HEK293 (cell line): ENCODE results near the gene BLOC1S6.

ENCODE experiments used
- CTCF ChIA-PET: fragments of 350-600 bp; formaldehyde crosslinking; extraction: SDS; loops from one replicate; lab custom pipeline; 2021; ENCODE audit warnings: antibody characterized with exemption; lab: Yijun Ruan, JAX
- POLR2A ChIA-PET: fragments of 300-600 bp; formaldehyde crosslinking; extraction: SDS; loops from one replicate; lab custom pipeline; 2020; ENCODE audit warnings: antibody characterized with exemption, inconsistent platforms; lab: Yijun Ruan, JAX
- H3K27ac ChIP-seq: fragments of 200-500 bp; sonication (Bioruptor generic); 2 replicates; pipeline ENCODE4 v1.5.1; 2014; ENCODE audit warnings: low read depth, low read length, control low read depth, inconsistent platforms; ENCODE audit errors: extremely low read depth
- H3K36me3 ChIP-seq, 2 experiments: fragments of 200-500 bp in 1 of 2; sonication (Bioruptor generic) in 1 of 2; 1 replicate in 1 of 2; 2 replicates in 1 of 2; pipeline ENCODE4 v1.5.1; 2014 to 2017; ENCODE audit warnings: inconsistent platforms in 2 of 2, low read length in 2 of 2; ENCODE audit not compliant: control insufficient read depth in 2 of 2, insufficient read depth in 1 of 2
- H3K4me1 ChIP-seq: fragments of 200-500 bp; sonication (Bioruptor generic); 2 replicates; pipeline ENCODE4 v1.5.1; 2014; ENCODE audit warnings: mild to moderate bottlenecking, low read length, inconsistent platforms; ENCODE audit not compliant: control insufficient read depth, insufficient read depth
- H3K4me3 ChIP-seq: 2 replicates; pipeline ENCODE4 v1.5.1; 2011; ENCODE audit warnings: low read depth, mild to moderate bottlenecking, control low read depth, low read length, moderate library complexity
- H3K9me3 ChIP-seq: fragments of 200-500 bp; sonication (Bioruptor generic); 2 replicates; pipeline ENCODE4 v1.5.1; 2014; ENCODE audit warnings: low read depth, low read length, inconsistent platforms; ENCODE audit not compliant: control insufficient read depth, insufficient read depth
- ELK4 ChIP-seq: IDR thresholded peaks from 2 replicates; pipeline ENCODE4 v1.6.1; 2011; ENCODE audit warnings: mild to moderate bottlenecking, low read depth, low read length, borderline replicate concordance
- GFI1B ChIP-seq: fragments of 450-650 bp; formaldehyde crosslinking; IDR thresholded peaks from 2 replicates; pipeline ENCODE4 v1.5.1; 2016; ENCODE audit warnings: missing biosample characterization, missing genetic modification characterization
- REPIN1 ChIP-seq: fragments of 450-650 bp; formaldehyde crosslinking; IDR thresholded peaks from 2 replicates; pipeline ENCODE4 v1.5.1; 2017; ENCODE audit warnings: missing biosample characterization, missing genetic modification characterization, low read depth
- SCRT2 ChIP-seq: fragments of 450-650 bp; formaldehyde crosslinking; IDR thresholded peaks from 2 replicates; pipeline ENCODE4 v1.5.1; 2016; ENCODE audit warnings: missing biosample characterization, missing genetic modification characterization
- SETDB1 ChIP-seq: IDR thresholded peaks from one replicate; pipeline ENCODE4 v1.6.1; 2017; ENCODE audit warnings: mild to moderate bottlenecking, low read length, moderate library complexity, mixed read lengths; ENCODE audit not compliant: insufficient read length
- ZBTB7A ChIP-seq: fragments of 450-650 bp; formaldehyde crosslinking; IDR thresholded peaks from 2 replicates; pipeline ENCODE4 v1.5.1; 2016; ENCODE audit warnings: low read depth, missing biosample characterization, missing genetic modification characterization
- ZBTB8A ChIP-seq: fragments of 450-650 bp; formaldehyde crosslinking; IDR thresholded peaks from 2 replicates; pipeline ENCODE4 v1.5.1; 2016; ENCODE audit warnings: missing biosample characterization, missing genetic modification characterization
- ZFHX2 ChIP-seq: fragments of 450-650 bp; formaldehyde crosslinking; conservative IDR thresholded peaks from 2 replicates; pipeline ENCODE4 v1.5.1; 2016; ENCODE audit warnings: missing biosample characterization, missing genetic modification characterization
- ZFP3 ChIP-seq: fragments of 450-650 bp; formaldehyde crosslinking; IDR thresholded peaks from 2 replicates; pipeline ENCODE4 v1.5.1; 2016; ENCODE audit warnings: low read depth, missing biosample characterization, missing genetic modification characterization
- ZFP41 ChIP-seq: fragments of 450-650 bp; formaldehyde crosslinking; IDR thresholded peaks from 2 replicates; pipeline ENCODE4 v1.5.1; 2016; ENCODE audit warnings: missing biosample characterization, missing genetic modification characterization, borderline replicate concordance
- ZFP69B ChIP-seq: fragments of 450-650 bp; formaldehyde crosslinking; IDR thresholded peaks from 2 replicates; pipeline ENCODE4 v1.5.1; 2016; ENCODE audit warnings: missing biosample characterization, missing genetic modification characterization
- ZNF121 ChIP-seq: fragments of 450-650 bp; formaldehyde crosslinking; IDR thresholded peaks from 2 replicates; pipeline ENCODE4 v1.5.1; 2016; ENCODE audit warnings: missing biosample characterization, missing genetic modification characterization
- ZNF16 ChIP-seq: fragments of 450-650 bp; formaldehyde crosslinking; IDR thresholded peaks from 2 replicates; pipeline ENCODE4 v1.5.1; 2016; ENCODE audit warnings: low read depth, missing biosample characterization, missing genetic modification characterization
- ZNF24 ChIP-seq: fragments of 450-650 bp; formaldehyde crosslinking; IDR thresholded peaks from 2 replicates; pipeline ENCODE4 v1.5.1; 2016; ENCODE audit warnings: missing biosample characterization, missing genetic modification characterization
- ZNF26 ChIP-seq: fragments of 450-650 bp; formaldehyde crosslinking; IDR thresholded peaks from 2 replicates; pipeline ENCODE4 v1.5.1; 2016; ENCODE audit warnings: missing biosample characterization, missing genetic modification characterization
- ZNF274 ChIP-seq, 2 experiments: fragments of 200-500 bp in 1 of 2; fragments of 450-650 bp in 1 of 2; sonication (Bioruptor generic) in 1 of 2; formaldehyde crosslinking in 1 of 2; IDR thresholded peaks; 2 replicates each; pipeline versions ENCODE4 v1.5.1 to v1.6.1; 2014 to 2016; ENCODE audit warnings: borderline replicate concordance in 1 of 2, inconsistent platforms in 1 of 2, low read length in 1 of 2, missing biosample characterization in 1 of 2, missing genetic modification characterization in 1 of 2
- ZNF311 ChIP-seq: fragments of 450-650 bp; formaldehyde crosslinking; IDR thresholded peaks from 2 replicates; pipeline ENCODE4 v1.5.1; 2017; ENCODE audit warnings: missing biosample characterization, missing genetic modification characterization, borderline replicate concordance
- ZNF366 ChIP-seq: fragments of 450-650 bp; formaldehyde crosslinking; conservative IDR thresholded peaks from 2 replicates; pipeline ENCODE4 v1.5.1; 2016; ENCODE audit warnings: missing biosample characterization, missing genetic modification characterization
- ZNF449 ChIP-seq: fragments of 450-650 bp; formaldehyde crosslinking; IDR thresholded peaks from 2 replicates; pipeline ENCODE4 v1.5.1; 2017; ENCODE audit warnings: missing biosample characterization, mild to moderate bottlenecking, missing genetic modification characterization, moderate library complexity
- ZNF514 ChIP-seq: fragments of 450-650 bp; formaldehyde crosslinking; IDR thresholded peaks from 2 replicates; pipeline ENCODE4 v1.5.1; 2016; ENCODE audit warnings: missing biosample characterization, missing genetic modification characterization
- ZNF561 ChIP-seq: fragments of 450-650 bp; IDR thresholded peaks from 2 replicates; pipeline ENCODE4 v1.5.1; 2018; ENCODE audit warnings: missing biosample characterization, missing genetic modification characterization, borderline replicate concordance
- ZNF654 ChIP-seq: fragments of 450-650 bp; formaldehyde crosslinking; IDR thresholded peaks from 2 replicates; pipeline ENCODE4 v1.5.1; 2016; ENCODE audit warnings: low read depth, missing biosample characterization, missing genetic modification characterization
- ZSCAN16 ChIP-seq: fragments of 450-650 bp; formaldehyde crosslinking; IDR thresholded peaks from 2 replicates; pipeline ENCODE4 v1.5.1; 2016; ENCODE audit warnings: missing biosample characterization, missing genetic modification characterization
- TF ChIP-seq, protein P1 (sequence below): fragments of 450-650 bp; formaldehyde crosslinking; IDR thresholded peaks from 2 replicates; pipeline ENCODE4 v1.5.1; 2016; ENCODE audit warnings: missing biosample characterization, missing genetic modification characterization
- TF ChIP-seq, protein P2 (sequence below): fragments of 450-650 bp; formaldehyde crosslinking; IDR thresholded peaks from 2 replicates; pipeline ENCODE4 v1.5.1; 2016; ENCODE audit warnings: missing biosample characterization, missing genetic modification characterization
- TF ChIP-seq, protein P3 (sequence below): fragments of 450-650 bp; formaldehyde crosslinking; IDR thresholded peaks from 2 replicates; pipeline ENCODE4 v1.5.1; 2017; ENCODE audit warnings: missing biosample characterization, missing genetic modification characterization

Gene BLOC1S6

GRCh38 chr15:45611305-45611704 is 24.1 kb downstream of the BLOC1S6 start (continued):
- TF ChIP-seq, protein P1, sequence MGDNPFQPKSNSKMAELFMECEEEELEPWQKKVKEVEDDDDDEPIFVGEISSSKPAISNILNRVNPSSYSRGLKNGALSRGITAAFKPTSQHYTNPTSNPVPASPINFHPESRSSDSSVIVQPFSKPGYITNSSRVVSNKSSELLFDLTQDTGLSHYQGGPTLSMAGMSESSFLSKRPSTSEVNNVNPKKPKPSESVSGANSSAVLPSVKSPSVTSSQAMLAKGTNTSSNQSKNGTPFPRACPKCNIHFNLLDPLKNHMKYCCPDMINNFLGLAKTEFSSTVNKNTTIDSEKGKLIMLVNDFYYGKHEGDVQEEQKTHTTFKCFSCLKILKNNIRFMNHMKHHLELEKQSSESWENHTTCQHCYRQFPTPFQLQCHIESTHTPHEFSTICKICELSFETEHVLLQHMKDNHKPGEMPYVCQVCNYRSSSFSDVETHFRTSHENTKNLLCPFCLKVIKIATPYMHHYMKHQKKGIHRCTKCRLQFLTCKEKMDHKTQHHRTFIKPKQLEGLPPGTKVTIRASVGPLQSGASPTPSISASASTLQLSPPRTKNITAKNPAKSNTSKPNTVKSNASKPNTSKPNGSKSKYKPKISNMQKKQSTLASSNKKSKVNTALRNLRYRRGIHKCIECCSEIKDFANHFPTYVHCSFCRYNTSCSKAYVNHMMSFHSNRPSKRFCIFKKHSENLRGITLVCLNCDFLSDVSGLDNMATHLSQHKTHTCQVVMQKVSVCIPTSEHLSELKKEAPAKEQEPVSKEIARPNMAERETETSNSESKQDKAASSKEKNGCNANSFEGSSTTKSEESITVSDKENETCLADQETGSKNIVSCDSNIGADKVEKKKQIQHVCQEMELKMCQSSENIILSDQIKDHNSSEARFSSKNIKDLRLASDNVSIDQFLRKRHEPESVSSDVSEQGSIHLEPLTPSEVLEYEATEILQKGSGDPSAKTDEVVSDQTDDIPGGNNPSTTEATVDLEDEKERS (tag by site-specific recombination): no peak
- TF ChIP-seq ZBTB7A (tag by site-specific recombination): no peak
- TF ChIP-seq ZNF449 (tag by site-specific recombination): no peak
- peak; percentile 67 for TF ChIP-seq ZNF654 (tag by site-specific recombination)
- no peak for TF ChIP-seq ZNF26 (tag by site-specific recombination)
- no peak for TF ChIP-seq ZFP3 (tag by site-specific recombination)
- peak; percentile 42; the same call in 1 of the 2 replicates for TF ChIP-seq SCRT2 (tag by site-specific recombination)
- TF ChIP-seq ZNF121: no peak

DNA sequence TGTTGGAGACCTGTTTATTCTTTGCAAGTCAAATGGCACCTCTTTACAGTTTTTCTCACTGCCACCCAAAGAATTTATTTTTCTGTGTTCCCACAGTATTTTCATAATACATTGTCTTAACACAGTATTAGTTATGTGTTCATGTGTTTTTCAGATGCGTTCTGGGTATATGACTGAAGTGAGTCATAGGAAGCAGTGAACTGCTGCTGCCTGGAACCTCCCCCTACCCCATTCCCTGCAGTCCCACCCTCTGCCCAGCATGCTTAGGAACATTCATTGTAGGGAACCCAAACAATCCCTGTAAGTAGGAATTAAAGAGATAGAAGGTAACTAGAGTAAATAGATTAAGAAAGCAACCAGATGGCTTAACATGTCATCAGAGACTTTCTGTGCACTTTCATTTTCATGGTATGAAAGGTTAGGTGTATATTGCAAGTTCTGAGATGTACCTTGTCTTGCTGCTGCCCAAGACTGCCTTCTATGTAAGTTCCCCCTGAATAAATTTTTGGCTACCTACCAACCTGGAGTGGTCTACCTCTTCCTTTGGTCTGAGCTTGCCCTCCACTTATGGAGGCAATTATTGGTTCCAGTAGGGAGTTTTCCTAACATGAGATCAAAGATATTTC is 25.7 kb downstream of the BLOC1S6 start:
- no peak overlapping the region for H3K27ac ChIP-seq
- POLR2A ChIA-PET: no interaction called here

More for the DNA sequence above, 25.7 kb downstream of the BLOC1S6 start:
- H3K4me1 ChIP-seq: no peaks in the 10 kb centered on the region
- TF ChIP-seq ZNF561 (tag by site-specific recombination): no peak
- no peak for TF ChIP-seq REPIN1 (tag by site-specific recombination)
- TF ChIP-seq ZFP3 (tag by site-specific recombination): no peak
- no peak for TF ChIP-seq SETDB1
- TF ChIP-seq ZNF16 (tag by site-specific recombination): no peak
- no peak for TF ChIP-seq ZNF311 (tag by site-specific recombination)
- TF ChIP-seq ZFHX2 (tag by site-specific recombination): no peak
- no peak for TF ChIP-seq ZNF24 (tag by site-specific recombination)
- no peak for TF ChIP-seq ZNF366 (tag by site-specific recombination)
- no peak for TF ChIP-seq GFI1B
- no peak for TF ChIP-seq ZNF274 (IDR thresholded peaks at IDR 0.05; ENCODE audit: low read length)
- no peak for TF ChIP-seq ZNF274 (tag by site-specific recombination; IDR thresholded peaks at IDR 0.05; ENCODE audit: borderline replicate concordance)
- TF ChIP-seq ZNF514 (tag by site-specific recombination): no peak
- TF ChIP-seq, protein P2, sequence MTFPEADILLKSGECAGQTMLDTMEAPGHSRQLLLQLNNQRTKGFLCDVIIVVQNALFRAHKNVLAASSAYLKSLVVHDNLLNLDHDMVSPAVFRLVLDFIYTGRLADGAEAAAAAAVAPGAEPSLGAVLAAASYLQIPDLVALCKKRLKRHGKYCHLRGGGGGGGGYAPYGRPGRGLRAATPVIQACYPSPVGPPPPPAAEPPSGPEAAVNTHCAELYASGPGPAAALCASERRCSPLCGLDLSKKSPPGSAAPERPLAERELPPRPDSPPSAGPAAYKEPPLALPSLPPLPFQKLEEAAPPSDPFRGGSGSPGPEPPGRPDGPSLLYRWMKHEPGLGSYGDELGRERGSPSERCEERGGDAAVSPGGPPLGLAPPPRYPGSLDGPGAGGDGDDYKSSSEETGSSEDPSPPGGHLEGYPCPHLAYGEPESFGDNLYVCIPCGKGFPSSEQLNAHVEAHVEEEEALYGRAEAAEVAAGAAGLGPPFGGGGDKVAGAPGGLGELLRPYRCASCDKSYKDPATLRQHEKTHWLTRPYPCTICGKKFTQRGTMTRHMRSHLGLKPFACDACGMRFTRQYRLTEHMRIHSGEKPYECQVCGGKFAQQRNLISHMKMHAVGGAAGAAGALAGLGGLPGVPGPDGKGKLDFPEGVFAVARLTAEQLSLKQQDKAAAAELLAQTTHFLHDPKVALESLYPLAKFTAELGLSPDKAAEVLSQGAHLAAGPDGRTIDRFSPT (tag by site-specific recombination): no peak
- no peak for TF ChIP-seq ZSCAN16
- TF ChIP-seq ZBTB8A (tag by site-specific recombination): no peak
- TF ChIP-seq ZFP41 (tag by site-specific recombination): no peak
- no peak for TF ChIP-seq ELK4
- TF ChIP-seq ZFP69B (tag by site-specific recombination): no peak
- TF ChIP-seq, protein P3, sequence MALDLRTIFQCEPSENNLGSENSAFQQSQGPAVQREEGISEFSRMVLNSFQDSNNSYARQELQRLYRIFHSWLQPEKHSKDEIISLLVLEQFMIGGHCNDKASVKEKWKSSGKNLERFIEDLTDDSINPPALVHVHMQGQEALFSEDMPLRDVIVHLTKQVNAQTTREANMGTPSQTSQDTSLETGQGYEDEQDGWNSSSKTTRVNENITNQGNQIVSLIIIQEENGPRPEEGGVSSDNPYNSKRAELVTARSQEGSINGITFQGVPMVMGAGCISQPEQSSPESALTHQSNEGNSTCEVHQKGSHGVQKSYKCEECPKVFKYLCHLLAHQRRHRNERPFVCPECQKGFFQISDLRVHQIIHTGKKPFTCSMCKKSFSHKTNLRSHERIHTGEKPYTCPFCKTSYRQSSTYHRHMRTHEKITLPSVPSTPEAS (tag by site-specific recombination): no peak
- TF ChIP-seq, all 188 proteins: peak for 0
- H3K9me3 ChIP-seq: no peaks in the 10 kb centered on the region
- H3K36me3 ChIP-seq: no peaks in the 10 kb centered on the region
- H3K4me3 ChIP-seq: no peak overlapping the region
- CTCF ChIA-PET: interaction anchor here (0.6 to 6.6 kb wide), 10 partner anchors 8 to 1088 kb away, joined by 3 to 84 read pairs (median 4); no protein-coding TSS in a partner anchor
